ENCODE data around the gene FUZ. TPM values are rescaled to one million over a fixed set of nuclear protein-coding genes. Genes with fewer than 3 reads are reported as not detected.

The FUZ gene
- total RNA-seq, 4 donors from 2014 or later: 9.1 to 21.5 (median 15.6) TPM

DNA sequence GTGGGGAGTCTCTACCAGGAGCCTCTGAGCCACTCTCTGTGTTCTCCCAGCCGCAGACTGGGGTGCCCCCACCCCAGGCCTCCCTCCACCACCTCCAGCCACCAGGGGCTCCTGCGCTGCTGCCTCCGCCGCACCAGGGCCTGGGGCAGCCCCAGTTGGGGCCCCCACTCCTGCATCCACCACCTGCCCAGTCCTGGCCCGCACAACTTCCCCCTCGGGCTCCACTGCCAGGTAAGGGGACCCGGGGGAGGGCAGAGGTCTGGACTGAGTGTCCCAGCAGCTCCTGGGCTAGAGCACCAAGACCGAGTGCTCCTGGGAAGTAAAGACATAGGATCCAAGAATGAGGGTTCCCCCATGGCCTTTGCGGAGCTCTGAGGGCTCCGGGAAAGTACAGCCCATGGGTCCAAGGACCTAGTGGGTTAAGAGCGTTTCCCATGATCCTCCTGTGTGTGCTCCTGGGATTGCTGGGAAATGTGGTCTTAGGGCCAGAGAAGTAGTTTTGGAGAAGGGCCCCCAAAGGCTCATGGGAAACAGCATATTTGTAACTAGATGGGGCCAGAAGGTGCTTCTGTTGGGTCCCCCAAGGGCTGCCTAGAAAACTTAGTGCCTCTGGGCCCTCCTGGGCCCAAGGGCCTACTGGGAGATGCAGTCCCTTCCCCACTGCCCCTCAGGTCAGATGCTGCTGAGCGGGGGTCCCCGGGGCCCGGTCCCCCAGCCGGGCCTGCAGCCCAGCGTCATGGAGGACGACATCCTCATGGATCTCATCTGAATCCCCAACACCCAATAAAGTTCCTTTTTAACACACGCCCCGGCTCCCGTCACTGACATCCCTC is 23.3 kb upstream of the FUZ start:
- 91 to 94% methylated on average over 15 to 20 of the region's 20 CpGs for WGBS, 2 donors
- intact Hi-C loops (cut with DNase I; ENCODE audit: low total_unique reads): no loop called here
- no peak overlapping the region for H3K4me3 ChIP-seq (ENCODE audit: low read depth, poor library complexity, severe bottlenecking)
- no peak for DNase-seq (ENCODE audit: low spot score in 2 of 2)
- TF ChIP-seq POLR2A (IDR thresholded peaks at IDR 0.05): no peak
- TF ChIP-seq, protein P1, sequence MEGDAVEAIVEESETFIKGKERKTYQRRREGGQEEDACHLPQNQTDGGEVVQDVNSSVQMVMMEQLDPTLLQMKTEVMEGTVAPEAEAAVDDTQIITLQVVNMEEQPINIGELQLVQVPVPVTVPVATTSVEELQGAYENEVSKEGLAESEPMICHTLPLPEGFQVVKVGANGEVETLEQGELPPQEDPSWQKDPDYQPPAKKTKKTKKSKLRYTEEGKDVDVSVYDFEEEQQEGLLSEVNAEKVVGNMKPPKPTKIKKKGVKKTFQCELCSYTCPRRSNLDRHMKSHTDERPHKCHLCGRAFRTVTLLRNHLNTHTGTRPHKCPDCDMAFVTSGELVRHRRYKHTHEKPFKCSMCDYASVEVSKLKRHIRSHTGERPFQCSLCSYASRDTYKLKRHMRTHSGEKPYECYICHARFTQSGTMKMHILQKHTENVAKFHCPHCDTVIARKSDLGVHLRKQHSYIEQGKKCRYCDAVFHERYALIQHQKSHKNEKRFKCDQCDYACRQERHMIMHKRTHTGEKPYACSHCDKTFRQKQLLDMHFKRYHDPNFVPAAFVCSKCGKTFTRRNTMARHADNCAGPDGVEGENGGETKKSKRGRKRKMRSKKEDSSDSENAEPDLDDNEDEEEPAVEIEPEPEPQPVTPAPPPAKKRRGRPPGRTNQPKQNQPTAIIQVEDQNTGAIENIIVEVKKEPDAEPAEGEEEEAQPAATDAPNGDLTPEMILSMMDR (IDR thresholded peaks at IDR 0.05): no peak

DNA sequence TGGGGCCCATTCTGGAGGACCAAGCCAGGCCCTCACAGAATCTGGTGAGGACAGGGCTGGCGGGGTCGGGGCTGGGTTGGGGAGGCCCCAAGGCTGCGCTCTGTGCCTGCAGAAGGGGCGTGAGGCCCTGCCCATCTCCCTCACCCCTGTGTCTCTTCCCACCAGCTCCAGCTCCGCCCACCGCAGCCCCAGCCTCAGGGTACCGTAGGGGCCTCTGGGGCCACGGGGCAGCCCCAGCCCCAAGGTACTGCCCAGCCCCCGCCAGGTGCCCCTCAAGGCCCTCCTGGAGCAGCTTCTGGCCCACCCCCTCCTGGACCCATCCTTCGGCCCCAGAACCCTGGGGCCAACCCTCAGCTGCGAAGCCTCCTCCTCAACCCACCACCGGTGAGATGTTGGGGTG is 22.5 kb upstream of the FUZ start:
- TF ChIP-seq, protein P1 (IDR thresholded peaks at IDR 0.05): no peak
- no peak for TF ChIP-seq POLR2A (IDR thresholded peaks at IDR 0.05)
- DNase-seq (ENCODE audit: low spot score in 2 of 2): no peak
- intact Hi-C loops (cut with DNase I; ENCODE audit: low total_unique reads): no loop called here
- 93 to 97% methylated on average over 7 to 12 of the region's 12 CpGs for WGBS, 2 donors
- H3K4me3 ChIP-seq (ENCODE audit: low read depth, poor library complexity, severe bottlenecking): no peak overlapping the region

DNA sequence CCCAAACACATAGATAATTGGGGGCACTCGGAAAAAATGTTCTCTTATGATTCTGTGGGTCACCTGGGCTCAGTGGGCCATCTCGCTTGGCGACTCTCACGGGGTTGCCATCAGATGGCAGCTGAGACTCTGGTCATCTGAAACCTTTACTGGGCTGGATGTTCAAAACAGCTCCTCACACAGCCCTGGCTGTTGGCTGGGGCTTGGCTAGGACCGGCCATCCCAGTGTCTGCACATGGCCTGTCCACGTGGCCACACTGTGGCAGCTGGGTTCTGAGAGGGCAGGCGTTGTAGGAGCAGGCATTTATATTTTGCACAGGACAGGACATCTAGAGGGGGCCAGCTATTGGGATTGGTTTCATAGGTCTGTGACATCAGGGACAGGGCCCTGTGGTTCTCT is 20.5 kb upstream of the FUZ start:
- intact Hi-C loops (cut with DNase I; ENCODE audit: low total_unique reads): no loop called here
- no peak for TF ChIP-seq POLR2A (IDR thresholded peaks at IDR 0.05)
- TF ChIP-seq, protein P1 (IDR thresholded peaks at IDR 0.05): no peak
- no peak for DNase-seq (ENCODE audit: low spot score in 2 of 2)
- 96 to 97% methylated on average over 7 of the region's 7 CpGs for WGBS, 2 donors
- H3K4me3 ChIP-seq (ENCODE audit: low read depth, poor library complexity, severe bottlenecking): no peak overlapping the region

DNA sequence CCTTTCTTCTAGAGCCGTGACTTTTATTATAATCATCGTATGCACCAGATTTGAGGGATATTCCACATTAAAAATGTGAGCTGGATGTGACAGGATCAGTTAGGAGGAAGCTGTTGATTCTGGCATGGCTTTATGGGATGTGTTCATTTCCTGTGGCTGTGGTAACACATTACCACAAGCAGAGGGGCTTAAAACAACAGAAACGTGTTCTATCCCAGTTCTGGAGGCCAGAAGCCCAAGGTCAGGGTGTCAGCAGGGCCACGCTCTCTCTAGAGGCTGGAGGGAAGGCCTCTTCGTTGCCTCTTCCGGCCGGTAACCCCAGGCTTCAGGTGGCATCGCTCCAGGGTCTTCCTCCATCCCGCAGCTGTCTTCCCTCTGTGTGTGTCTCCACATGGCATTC is 19.5 kb upstream of the FUZ start:
- intact Hi-C loops (cut with DNase I; ENCODE audit: low total_unique reads): no loop called here
- H3K4me3 ChIP-seq (ENCODE audit: low read depth, poor library complexity, severe bottlenecking): no peak overlapping the region
- no peak for DNase-seq (ENCODE audit: low spot score in 2 of 2)
- TF ChIP-seq, protein P1 (IDR thresholded peaks at IDR 0.05): no peak
- no peak for TF ChIP-seq POLR2A (IDR thresholded peaks at IDR 0.05)
- 73 to 80% methylated on average over 9 of the region's 9 CpGs for WGBS, 2 donors

DNA sequence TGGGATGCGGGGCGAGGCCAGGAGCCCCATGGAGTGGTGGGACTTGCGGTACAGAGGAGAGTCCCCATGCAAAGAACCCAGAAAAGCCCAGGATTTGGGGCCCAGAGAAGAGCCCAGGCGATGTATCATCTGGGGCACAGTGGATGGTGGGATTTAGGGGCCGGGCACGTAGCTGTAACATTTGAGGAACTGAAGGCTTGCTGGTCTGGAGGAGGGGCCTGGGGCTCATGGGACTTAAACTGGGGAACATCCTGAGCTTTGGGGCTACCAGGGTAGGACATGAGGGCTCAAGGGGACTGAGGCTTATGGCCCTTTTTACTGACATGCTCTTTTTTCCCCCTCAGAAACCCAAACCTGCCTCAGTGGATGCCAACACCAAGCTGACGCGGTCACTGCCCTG is 18.5 kb upstream of the FUZ start:
- TF ChIP-seq, protein P1 (IDR thresholded peaks at IDR 0.05): no peak
- no peak for TF ChIP-seq POLR2A (IDR thresholded peaks at IDR 0.05)
- DNase-seq (ENCODE audit: low spot score in 2 of 2): no peak
- WGBS, 2 donors: 90 to 92% methylated on average over 8 of the region's 8 CpGs
- no peak overlapping the region for H3K4me3 ChIP-seq (ENCODE audit: low read depth, poor library complexity, severe bottlenecking)
- intact Hi-C loops (cut with DNase I; ENCODE audit: low total_unique reads): no loop called here

DNA sequence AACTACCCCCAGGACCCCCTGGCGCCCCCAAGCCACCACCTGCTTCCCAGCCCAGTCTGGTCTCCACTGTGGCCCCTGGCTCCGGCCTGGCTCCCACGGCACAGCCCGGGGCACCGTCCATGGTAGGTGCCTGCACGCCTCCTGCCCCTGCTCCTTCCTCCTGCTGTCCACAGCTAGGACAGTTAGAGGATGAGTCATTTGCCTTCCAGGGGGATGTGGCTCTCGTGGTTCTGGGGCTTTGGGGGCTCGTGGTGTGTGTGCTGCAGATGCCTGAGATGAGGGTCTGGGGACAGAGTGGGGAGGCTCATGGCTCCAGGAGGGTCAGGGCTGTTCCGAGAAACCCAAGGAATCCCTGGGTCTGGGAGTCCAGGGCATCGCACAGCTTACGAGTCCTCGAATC is 17.7 kb upstream of the FUZ start:
- WGBS, 2 donors: 91% methylated on average over 10 to 12 of the region's 12 CpGs
- no peak overlapping the region for H3K4me3 ChIP-seq (ENCODE audit: low read depth, poor library complexity, severe bottlenecking)
- no peak for TF ChIP-seq POLR2A (IDR thresholded peaks at IDR 0.05)
- TF ChIP-seq, protein P1 (IDR thresholded peaks at IDR 0.05): no peak
- no peak for DNase-seq (ENCODE audit: low spot score in 2 of 2)
- intact Hi-C loops (cut with DNase I; ENCODE audit: low total_unique reads): no loop called here
